Peyer's patch (tissue), 4 donors: Measurements from ENCODE around the gene LDLRAP1.

ENCODE experiments used
- CTCF ChIP-seq, 6 experiments: fragments of 450-650 bp in 4 of 6; fragments of 200-600 bp in 2 of 6; sonication (generic) in 1 of 6; IDR thresholded peaks; one replicate each; pipeline ENCODE4 v1.5.1; 2017 to 2019; ENCODE audit warnings: antibody characterized with exemption in 6 of 6, mild to moderate bottlenecking in 3 of 6, moderate library complexity in 1 of 6
- POLR2A ChIP-seq, 2 donors: fragments of 450-650 bp; IDR thresholded peaks; one replicate each; pipeline ENCODE4 v1.5.1; 2017; ENCODE audit warnings: antibody characterized with exemption in 2 of 2, mild to moderate bottlenecking in 2 of 2, moderate library complexity in 2 of 2

- TF ChIP-seq POLR2A (IDR thresholded peaks at IDR 0.05): no peak
- TF ChIP-seq CTCF (IDR thresholded peaks at IDR 0.05): no peak
Measured at GRCh38 chr1:25501235-25502058, 42.0 kb upstream of the LDLRAP1 start.
